Raji (cell line): ENCODE measurements around the gene SACM1L.

Experiments used
- POLR2A ChIP-seq: IDR thresholded peaks from 2 replicates; pipeline ENCODE4 v1.6.1; 2011; ENCODE audit warnings: low read depth, low read length, control low read depth; ENCODE audit not compliant: insufficient read depth

Gene SACM1L

GRCh38 chr3:45659661-45660566 lies 29.3 kb upstream of the SACM1L start:
- TF ChIP-seq POLR2A = no peak

GRCh38 chr3:45660567-45660901 lies 28.7 kb upstream of the SACM1L start:
- no peak for TF ChIP-seq POLR2A

DNA sequence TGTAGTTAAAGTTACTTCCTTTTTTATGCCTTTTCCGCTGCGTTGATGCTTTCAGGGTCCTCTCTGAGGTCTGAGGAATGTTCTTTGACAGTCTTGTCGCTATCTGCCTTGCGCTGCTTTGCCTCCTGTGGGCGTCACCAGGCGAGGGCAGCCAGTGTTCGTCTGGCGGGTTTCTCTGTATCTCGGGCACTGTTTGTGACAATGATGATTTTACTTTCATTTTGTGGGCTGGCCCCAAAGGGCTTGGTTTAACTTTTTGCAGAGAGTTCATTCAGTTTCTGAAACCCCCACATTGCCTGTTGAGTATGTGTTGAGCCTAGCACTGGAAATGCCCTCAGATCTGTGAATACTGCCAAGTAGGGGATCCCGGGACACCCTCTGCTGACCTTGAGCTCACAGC lies 24.6 kb upstream of the SACM1L start:
- no peak for TF ChIP-seq POLR2A

DNA sequence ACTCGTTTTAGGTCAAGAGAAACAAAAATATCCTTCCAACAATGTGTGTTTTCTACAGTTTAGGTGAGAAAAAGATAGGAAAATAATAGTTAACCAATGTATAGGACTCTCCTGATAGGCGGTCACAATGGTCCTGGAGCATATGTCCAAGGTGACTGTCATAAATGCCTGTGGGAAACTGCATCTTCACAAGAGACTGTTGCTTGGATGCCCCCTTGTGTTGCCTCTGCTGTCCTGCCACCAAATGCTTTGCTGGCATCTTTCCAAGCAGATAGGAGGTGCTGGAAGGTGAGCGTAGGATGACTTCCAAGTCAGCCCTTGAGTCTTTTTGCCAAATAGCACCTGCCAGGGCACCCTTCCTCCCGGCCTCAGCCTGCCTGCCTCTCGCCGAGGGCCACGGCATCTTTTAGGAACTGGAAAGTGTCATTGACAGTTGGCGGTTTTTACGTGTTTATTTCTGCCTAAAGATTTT lies 24.1 kb upstream of the SACM1L start:
- TF ChIP-seq POLR2A = no peak

GRCh38 chr3:45666757-45667431 lies 22.3 kb upstream of the SACM1L start:
- TF ChIP-seq POLR2A = no peak

- TF ChIP-seq POLR2A = no peak
Observed at GRCh38 chr3:45667569-45667934, 21.6 kb upstream of the SACM1L start.

GRCh38 chr3:45670436-45670835 lies 18.8 kb upstream of the SACM1L start:
- no peak for TF ChIP-seq POLR2A

GRCh38 chr3:45670991-45671390 lies 18.2 kb upstream of the SACM1L start:
- no peak for TF ChIP-seq POLR2A

DNA sequence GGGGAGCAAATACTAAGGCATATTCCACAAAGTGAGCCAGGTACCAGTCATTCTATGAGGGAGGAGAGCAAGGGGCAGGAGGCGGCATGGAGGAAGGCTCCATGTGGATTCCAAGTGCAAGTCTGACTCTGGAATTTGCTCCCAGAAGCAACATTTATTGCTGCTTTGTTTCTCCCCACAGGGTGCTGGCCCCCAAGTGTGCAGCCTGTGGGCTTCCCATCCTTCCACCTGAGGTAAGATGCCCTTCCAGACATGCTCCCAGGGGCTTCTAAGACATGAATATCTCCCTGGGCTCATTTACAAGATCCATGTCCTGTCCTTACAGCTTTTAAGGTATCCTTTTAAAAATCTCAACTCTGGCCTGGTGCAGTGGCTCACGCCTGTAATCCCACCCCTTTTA lies 15.9 kb upstream of the SACM1L start:
- no peak for TF ChIP-seq POLR2A

DNA sequence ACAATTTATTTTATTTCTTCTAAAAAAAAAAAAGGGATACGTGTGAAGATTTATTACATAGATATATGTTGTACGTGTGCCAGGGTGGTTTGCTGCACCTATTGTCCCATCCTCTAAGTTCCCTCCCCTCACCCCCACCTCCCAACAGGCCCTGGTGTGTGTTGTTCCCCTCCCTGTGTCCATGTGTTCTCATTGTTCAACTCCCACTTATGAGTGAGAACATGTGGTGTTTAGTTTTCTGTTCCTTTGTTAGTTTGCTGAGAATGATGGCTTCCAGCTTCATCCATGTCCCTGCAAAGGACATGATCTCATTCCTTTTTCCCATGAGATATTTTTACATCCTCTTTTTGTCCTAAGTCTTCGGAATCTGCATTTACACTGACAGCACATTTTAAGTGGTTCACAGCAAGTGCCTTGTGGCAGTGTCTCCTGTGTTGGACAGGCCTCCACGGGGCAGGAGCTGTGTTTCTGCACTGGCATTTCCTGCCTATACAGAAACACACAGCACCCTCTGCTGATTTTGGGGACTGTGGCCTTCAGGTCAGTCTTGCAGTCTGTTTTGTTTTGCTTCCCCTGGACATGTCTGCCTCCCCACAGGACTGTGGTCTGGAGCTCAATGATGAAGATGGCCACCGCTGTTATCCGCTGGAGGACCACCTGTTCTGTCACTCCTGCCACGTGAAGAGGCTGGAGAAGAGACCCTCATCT lies 12.7 kb upstream of the SACM1L start:
- no peak for TF ChIP-seq POLR2A

GRCh38 chr3:45677033-45677446 lies 12.2 kb upstream of the SACM1L start:
- no peak for TF ChIP-seq POLR2A

DNA sequence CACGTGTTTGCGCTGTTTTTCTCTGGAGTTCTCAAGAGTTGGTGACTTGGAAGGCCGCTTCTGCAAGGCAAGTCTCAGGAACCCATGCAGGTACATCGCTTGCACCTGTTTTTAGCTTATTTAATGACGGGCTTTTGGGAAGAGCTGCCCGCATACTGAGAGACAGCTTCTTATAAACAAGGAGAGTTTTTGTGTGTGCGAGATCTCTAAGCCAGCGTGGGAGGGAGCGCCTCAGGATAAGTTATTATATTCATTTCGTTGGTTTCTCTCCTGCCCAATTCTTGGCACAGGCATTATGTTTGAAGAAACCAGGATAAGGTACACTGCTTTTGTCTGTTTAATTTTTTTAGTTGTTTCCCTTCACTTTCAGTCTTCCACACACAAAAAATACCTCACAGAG lies 11.4 kb upstream of the SACM1L start:
- no peak for TF ChIP-seq POLR2A

GRCh38 chr3:45679805-45680204 lies 9.4 kb upstream of the SACM1L start:
- TF ChIP-seq POLR2A = no peak

- no peak for TF ChIP-seq POLR2A
Observed at GRCh38 chr3:45681221-45681620, 8.0 kb upstream of the SACM1L start.

- TF ChIP-seq POLR2A = no peak
Observed at GRCh38 chr3:45681846-45682245, 7.3 kb upstream of the SACM1L start.

DNA sequence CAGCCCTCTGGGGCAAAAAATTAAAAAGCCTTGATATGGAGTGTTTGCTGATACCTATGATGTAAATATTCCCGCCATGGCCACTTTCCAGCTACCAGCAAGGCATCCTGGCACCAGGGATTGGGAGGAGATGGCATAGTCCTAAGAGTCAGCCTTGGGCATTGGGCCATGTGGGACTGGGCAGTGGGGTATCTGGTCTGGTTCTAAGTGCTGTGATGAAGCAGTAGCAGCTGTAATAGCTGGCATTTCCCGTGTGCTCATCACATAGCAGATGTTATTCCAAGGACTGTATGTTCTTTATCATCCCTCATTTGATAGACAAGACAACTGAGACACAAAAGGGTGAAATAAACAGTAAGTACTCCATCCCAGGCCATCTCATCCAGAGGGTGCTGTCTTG lies 6.9 kb upstream of the SACM1L start:
- TF ChIP-seq POLR2A = no peak
